GM10847 (cell line): Measurements from ENCODE around the gene CYP24A1.

Experiments used
- POLR2A ChIP-seq: IDR thresholded peaks from 2 replicates; pipeline ENCODE4 v1.6.1; 2011; ENCODE audit not compliant: insufficient read length; ENCODE audit errors: extremely low read depth

Gene CYP24A1

GRCh38 chr20:54110041-54110440, 63.7 kb downstream of the CYP24A1 start:
- no peak for TF ChIP-seq POLR2A

DNA sequence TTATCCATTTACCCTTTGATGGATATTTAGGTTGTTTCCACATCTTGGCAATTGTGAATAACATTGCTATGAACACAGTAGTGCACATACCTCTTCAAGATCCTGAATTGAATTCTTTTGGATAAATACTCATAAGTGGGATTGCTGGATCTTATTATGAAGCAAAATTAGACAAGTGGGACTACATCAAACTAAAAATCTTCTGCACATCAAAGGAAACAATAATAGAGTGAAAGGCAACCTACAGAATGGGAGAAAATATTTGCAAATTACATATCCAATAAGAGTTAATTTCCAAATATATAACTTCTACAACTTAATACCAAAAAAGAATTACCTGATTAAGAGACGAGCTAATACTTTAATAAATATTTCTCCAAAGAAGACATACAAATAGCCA, 65.0 kb downstream of the CYP24A1 start:
- no peak for TF ChIP-seq POLR2A

DNA sequence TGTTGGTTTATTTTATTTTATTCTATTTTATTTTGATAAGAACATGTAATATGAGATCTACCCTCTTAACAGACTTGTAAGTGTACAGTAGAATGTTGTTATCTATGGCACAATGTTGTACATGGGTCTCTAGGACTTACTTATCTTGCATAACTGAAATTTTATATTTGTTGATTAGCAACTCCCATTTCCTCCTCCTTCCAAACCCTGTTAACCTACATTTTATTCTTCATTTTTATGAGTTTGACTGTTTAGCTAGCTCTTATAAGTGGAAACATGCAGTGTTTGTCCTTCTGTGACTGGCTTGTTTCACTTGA, 65.5 kb downstream of the CYP24A1 start:
- no peak for TF ChIP-seq POLR2A

DNA sequence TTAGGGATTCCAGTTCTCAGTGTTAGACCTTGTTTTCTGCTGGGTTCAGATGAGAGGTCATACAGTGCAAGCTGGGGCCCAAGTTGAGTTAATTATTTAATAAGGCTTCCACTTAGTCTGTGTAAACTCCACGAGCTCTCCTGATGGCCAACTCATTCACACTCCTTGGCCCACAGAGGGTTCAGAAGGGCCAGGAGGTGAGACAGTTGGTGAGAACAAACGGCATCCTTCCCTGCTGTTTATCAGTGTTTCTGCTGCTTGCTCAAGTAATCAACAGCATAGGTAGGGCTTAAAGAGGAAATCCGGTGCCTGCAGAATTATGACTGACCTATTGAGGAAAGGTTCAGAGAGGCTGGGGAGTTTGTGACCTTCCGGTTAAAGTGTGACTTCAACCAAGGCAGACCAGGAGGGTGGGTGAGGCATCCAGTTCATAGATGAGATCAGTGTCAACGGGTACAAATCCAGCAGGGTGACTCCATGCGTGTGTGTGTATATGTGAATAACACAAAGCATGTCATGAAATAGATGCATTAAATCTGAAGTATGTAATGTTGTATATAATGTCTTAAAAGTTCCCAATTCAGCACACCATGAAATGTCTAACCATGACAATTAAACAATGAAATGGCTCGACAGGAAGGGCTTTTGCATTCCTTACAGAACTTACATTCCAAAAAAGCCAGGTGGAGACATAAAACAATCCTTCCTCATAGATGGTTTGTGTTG, 66.0 kb downstream of the CYP24A1 start:
- no peak for TF ChIP-seq POLR2A

DNA sequence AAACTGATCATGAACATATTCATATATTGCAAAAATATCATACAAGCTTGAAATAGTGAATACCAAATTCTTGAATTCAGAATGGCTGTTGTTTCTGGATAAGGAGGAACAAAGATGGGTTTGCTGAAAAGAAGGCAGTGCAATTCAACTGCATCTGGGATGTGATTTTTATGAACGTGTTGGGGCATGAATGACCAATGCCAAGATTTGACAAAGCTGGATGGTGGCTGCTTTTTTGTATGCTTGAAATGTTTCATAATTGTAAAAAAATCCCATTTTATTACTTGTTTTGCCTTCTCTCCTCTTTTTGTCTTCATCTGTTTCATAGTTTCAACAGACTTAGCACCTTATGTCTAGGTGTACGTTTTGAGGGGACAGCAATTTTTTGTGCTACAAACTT, 66.6 kb downstream of the CYP24A1 start:
- TF ChIP-seq POLR2A: no peak

- no peak for TF ChIP-seq POLR2A
Measured at GRCh38 chr20:54106162-54106561, 67.6 kb downstream of the CYP24A1 start.

DNA sequence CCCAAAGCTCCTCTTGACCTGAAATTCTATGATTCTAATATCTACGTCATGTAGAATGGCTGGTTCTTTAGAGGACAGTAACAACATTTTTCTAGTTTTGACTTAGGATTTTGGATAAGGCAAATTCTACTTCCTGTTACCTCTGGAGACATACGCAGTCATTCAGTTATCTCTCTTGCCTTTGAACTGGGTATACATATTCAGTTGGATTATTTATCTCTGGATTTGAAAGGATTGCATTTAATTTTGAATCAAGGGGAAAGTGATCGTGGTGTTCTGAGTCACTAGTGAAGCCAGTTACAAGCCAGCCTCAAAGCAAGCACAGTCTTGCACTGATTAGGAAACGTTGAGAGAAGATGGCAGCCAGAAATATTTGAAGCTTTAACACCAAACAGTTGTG, 68.1 kb downstream of the CYP24A1 start:
- no peak for TF ChIP-seq POLR2A

- no peak for TF ChIP-seq POLR2A
Measured at GRCh38 chr20:54104781-54105180, 69.0 kb downstream of the CYP24A1 start.

GRCh38 chr20:54103762-54104600, 69.8 kb downstream of the CYP24A1 start:
- no peak for TF ChIP-seq POLR2A
